ENCODE data around the gene SMIM45.

The SMIM45 gene

DNA sequence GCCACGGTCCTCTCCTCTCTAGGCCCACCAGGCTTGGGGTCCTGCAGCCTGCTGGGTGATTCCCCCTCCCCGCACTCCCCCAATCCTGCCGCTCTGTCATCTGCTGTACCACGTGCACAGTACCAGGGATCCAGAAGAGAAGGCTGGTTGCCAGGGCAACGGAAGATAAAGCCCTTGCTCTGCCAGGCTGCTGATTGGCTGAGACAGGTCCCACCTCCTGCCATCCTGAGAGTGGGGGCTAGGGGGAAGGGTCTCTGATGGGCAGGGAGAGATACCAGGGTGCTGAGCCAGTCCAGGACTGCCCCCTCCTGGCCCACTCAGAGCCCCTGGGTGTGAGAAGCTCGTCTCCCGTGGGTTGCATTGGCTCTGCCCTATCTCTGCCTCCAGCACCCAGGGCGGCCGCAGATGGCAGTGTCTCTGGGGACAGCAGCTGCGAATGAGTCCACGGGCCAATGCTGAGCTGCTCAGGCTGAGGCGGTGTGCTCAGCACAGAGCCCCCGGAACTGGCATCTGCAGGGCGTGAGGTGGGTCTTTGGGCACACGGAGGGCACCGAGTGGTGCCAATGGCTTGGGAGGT, at the start of gene SMIM45:
Gene SMIM45 (plus strand): TSS at position 253 of the 577 bp plus-strand sequence.
- WGBS = 51% methylated on average over 16 of the region's 16 CpGs
- Histone ChIP-seq H3K27ac (ENCODE audit: low read depth) (no peak within 1 kb of the TSS), H3K4me3 (ENCODE audit: low read depth, low read length) (no peak within 1 kb of the TSS), H3K4me1 (ENCODE audit: insufficient read depth) (no peaks in the 10 kb centered on the region), H3K36me3 (ENCODE audit: insufficient read depth) (no peaks in the 10 kb centered on the region)
- DNase-seq (ENCODE audit: extremely low spot score) = peak; percentile 61

DNA sequence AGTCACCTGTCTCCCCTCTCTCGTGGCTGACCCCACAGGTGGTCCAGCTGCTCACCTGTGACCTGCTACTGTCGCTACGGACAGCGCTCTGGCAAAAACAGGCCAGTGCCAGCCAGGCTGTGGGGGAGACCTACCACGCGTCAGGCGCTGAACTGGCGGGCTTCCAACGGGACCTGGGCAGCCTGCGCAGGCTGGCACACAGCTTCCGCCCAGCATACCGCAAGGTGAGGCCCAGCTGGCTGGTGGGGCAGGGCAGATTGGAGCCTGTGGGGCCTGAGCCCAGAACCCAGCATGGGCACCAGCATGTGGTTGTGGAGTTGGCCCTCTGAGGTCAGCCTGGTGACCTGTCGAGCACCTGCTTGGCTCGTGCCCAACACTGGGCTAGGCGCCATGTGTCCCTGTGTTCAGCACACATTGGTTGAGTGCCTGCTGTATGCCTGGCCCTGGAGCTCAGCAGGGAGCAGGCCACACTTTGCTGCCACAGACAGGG, 49.0 kb upstream of the SMIM45 start:
- H3K27ac ChIP-seq (ENCODE audit: low read depth) = no peak overlapping the region
- H3K4me1 ChIP-seq (ENCODE audit: insufficient read depth) = no peaks in the 10 kb centered on the region
- no peak overlapping the region for H3K4me3 ChIP-seq (ENCODE audit: low read depth, low read length)
- H3K36me3 ChIP-seq (ENCODE audit: insufficient read depth) = peaks cover 7% of the 10 kb centered on the region
- DNase-seq (ENCODE audit: extremely low spot score) = no peak
- WGBS = 90% methylated on average over 15 of the region's 15 CpGs

DNA sequence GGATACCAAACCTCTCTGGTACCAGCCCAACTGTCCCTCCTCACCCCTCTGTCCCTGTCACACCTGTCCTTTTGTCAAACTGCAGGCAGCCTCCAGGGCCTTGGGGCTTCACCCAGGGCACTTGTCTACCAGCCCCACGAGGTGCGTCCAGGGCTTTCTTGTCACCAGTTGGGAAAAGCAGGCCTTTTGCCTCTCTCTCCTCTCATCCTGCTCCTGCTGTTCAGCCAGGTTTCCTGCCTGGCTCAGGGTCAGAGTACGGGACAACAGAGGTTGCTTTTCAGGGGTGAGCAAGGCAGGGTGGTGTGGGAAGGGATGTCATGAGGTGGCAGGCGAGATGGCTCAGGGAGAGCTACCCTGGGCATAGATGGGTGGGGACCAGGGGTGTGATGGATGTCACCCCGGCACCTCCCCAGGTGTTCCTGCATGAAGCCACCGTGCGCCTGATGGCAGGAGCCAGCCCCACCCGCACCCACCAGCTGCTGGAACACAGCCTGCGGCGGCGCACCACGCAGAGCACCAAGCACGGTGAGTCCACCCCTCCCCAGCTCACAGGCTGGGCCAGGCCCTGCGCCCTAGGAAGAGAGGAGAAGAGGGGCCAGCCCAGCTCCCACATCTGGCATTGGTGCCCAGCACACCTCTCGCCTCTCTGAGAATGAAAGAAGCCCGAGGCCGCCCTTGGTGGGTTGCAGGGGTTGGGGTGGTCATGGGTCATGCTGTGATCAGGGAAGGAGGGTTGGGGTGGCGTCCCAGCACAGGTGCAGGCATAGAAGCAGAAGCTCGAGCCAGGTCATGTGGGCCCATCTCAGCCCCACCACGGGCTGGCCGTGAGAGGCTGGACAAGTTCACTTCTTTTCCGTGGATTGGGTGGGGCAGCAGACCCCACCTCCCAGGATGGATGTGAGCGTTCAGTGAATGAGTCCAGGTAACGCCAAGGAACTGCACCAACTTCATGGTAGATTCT, 47.2 kb upstream of the SMIM45 start:
- Histone ChIP-seq H3K4me1 (ENCODE audit: insufficient read depth) (no peaks in the 10 kb centered on the region), H3K4me3 (ENCODE audit: low read depth, low read length) (no peak overlapping the region), H3K36me3 (ENCODE audit: insufficient read depth) (peaks cover 5% of the 10 kb centered on the region), H3K27ac (ENCODE audit: low read depth) (no peak overlapping the region)
- DNase-seq (ENCODE audit: extremely low spot score) = no peak
- WGBS = 93% methylated on average over 24 of the region's 24 CpGs

DNA sequence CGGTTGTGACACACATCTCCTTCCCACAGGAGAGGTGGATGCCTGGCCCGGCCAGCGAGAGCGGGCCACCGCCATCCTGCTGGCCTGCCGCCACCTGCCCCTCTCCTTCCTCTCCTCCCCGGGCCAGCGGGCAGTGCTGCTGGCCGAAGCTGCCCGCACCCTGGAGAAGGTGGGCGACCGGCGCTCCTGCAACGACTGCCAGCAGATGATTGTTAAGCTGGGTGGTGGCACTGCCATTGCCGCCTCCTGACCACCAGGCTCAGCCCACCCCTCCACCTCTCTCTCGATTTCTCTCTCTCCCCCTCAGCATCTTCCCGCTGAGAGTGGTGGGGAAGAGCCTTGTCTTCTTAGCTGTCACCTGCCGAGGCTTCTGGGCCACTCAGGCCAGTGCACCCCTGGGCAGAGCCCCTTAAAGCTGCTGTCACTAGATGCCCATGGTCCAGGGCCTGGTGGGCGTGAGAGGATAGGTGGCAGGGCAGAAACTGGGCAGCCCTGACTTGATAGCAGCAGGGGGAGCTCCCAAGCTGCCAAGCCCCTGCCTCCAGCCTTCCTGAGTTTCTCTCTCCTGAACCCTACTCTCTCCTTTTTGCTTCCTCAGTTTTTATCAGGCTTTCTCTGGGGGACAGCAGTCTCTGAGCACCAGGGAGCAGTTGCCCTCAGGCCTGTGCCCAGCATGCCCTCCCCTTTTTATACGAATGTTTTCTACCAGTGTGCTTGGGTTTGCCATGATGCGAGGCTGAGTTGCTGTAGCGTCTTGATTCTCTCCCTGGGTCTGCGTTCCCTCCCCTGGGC, 46.3 kb upstream of the SMIM45 start:
- Histone ChIP-seq H3K36me3 (ENCODE audit: insufficient read depth) (no peaks in the 10 kb centered on the region), H3K4me3 (ENCODE audit: low read depth, low read length) (no peak overlapping the region), H3K27ac (ENCODE audit: low read depth) (no peak overlapping the region), H3K4me1 (ENCODE audit: insufficient read depth) (no peaks in the 10 kb centered on the region)
- WGBS = 92% methylated on average over 23 of the region's 23 CpGs
- no peak for DNase-seq (ENCODE audit: extremely low spot score)

DNA sequence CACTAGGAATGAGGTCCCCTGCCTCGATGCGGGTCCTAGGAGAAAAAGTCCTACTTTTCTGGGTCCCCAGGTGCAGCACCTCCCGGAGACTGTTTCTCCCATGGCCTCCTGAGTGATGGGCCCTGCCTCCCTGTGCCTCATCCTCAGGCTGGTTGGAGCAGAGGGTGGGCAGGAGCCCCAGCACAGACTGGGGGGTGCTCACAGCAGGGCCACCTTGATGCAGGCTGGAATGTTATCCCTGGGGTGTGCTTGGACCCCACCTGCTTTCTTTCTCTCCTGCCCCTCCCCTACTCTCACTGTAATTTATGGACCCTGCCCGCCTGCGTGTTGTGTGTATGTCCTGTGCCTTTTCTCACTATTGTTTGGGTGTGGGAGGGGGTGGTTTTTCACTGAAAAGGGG, 45.1 kb upstream of the SMIM45 start:
- H3K27ac ChIP-seq (ENCODE audit: low read depth) = no peak overlapping the region
- H3K4me3 ChIP-seq (ENCODE audit: low read depth, low read length) = no peak overlapping the region
- H3K36me3 ChIP-seq (ENCODE audit: insufficient read depth) = no peaks in the 10 kb centered on the region
- 91% methylated on average over 5 of the region's 5 CpGs for WGBS
- peaks cover 4% of the 10 kb centered on the region for H3K4me1 ChIP-seq (ENCODE audit: insufficient read depth)
- no peak for DNase-seq (ENCODE audit: extremely low spot score)

DNA sequence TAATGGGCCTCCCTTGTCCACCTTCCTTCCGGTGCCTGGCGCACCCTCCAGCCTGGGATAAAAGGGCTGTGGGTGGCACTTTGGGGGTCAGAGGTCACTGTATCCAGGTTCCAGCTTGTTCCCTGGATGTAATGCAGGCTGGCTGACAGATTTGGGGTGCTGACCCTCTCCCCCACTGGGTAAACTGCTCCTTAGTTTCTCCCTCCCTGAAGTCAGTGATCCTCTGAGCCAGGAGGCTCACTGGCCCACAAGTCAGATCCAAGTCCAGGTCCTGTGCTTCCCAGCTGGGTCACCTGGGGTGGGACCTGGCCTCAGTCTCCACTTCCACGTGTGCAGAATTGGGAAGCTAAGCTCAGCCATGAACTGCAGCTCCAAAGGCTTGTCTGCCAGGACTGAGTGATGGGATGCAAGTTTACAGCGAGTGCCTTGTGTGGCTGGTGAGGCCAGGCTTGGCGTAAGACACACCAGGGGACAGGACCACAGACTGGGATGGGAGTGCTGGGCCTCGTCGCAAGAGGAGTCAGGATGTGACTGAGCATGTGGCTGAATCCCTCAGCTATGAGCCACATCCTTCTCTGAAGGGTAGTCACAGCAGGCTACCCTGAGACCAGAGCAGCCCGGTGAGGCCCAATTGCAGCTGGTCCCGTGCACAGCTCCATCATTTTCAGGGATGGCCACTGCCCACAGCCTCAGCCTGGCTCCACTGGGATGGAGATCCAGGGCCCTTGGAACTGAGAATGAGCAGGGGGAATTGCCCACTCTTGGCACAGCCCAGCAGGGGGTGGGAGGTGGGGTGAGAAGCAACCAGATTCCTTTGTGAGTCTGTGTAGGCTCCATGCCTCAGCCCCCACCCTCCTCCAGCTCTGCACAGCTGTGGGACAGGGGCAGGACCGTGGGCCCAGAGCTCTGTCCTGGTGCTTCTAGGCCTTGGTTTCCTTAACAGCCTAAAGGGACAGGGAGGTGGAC, 44.2 kb upstream of the SMIM45 start:
- peaks cover 4% of the 10 kb centered on the region for H3K4me1 ChIP-seq (ENCODE audit: insufficient read depth)
- WGBS = 85% methylated on average over 10 of the region's 10 CpGs
- no peak overlapping the region for H3K4me3 ChIP-seq (ENCODE audit: low read depth, low read length)
- no peak overlapping the region for H3K27ac ChIP-seq (ENCODE audit: low read depth)
- no peak for DNase-seq (ENCODE audit: extremely low spot score)
- no peaks in the 10 kb centered on the region for H3K36me3 ChIP-seq (ENCODE audit: insufficient read depth)

DNA sequence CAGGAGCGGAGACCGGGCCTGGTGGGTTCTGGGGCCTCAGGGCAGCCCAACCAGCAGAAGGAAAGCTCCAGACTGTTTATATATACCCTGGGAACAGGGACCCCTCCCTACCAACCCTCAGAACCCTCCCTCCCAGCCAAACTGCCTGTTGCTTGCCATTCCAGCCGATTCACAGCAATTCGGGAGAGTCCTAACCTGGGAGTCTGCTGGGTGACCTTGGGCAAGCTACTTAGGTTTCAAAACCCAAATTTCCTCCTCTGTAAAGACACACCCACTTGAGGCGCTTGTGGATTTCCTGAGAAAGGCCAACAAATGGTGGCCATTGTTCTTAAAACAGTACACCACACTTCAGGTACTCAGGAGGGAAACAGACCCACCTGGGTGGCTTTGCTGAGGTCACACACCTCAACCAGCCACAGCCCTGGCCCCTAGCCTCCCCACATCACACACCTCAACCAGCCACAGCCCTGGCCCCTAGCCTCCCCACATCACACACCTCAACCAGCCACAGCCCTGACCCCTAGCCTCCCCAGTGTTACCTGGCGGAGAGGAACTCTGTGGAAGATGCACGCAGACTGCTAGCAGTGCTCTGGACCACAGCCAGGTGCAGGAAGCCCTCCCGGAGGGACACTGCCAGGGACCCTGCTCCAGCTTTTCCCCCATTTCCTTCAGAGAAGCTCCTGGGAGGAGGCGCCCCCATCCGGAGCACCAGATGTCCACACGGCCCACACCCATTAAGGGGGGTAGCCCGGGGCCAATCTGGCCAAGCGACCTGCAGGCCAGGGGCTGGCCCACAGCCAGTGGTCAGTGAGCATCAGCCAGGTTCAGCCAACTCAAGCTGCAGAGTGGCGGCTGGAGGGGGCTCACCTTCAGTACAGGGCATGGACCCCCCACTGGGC, 43.3 kb upstream of the SMIM45 start:
- peaks cover 4% of the 10 kb centered on the region for H3K4me1 ChIP-seq (ENCODE audit: insufficient read depth)
- H3K27ac ChIP-seq (ENCODE audit: low read depth) = no peak overlapping the region
- 69% methylated on average over 14 of the region's 14 CpGs for WGBS
- no peak overlapping the region for H3K4me3 ChIP-seq (ENCODE audit: low read depth, low read length)
- H3K36me3 ChIP-seq (ENCODE audit: insufficient read depth) = no peaks in the 10 kb centered on the region
- DNase-seq (ENCODE audit: extremely low spot score) = no peak

DNA sequence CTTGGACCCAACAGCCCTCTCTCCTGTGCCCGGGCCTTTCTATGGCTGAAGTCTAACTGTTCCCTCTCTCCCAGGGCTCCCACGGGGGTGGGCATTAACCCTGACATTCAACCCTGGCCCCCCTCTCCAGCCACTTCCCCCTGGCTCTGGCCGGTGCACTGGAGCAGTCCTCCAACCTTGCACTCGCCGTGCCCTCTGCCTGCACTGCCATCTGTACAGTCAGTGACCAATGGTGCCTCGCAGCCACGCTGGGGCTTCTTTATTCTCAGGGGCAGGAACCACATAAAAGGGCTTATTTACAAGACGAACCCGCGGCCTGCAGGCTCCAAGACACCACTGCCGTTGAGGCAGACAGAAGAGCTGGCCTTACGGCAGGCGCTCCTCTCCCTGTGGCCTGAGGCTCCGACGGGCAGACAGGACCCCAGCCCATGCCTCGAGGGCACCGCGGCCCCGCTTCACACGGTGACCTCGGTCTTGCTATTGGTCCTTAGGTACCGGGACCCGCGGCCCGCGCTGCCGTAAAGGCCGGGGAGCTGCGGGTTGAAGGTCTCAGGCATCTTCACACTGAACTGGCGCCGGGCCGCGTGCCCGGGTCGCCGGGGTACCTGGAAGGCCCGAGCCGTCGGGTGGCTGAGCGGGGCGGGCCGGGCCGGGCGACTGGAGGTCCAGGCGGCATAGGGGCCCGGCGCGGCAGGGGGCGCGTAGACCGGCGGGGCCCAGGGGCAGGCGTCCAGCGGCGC, 42.5 kb upstream of the SMIM45 start:
- DNase-seq (ENCODE audit: extremely low spot score) = no peak
- peak overlapping the region; percentile 34 for H3K4me3 ChIP-seq (ENCODE audit: low read depth, low read length)
- 22% methylated on average over 55 of the region's 55 CpGs for WGBS
- no peaks in the 10 kb centered on the region for H3K36me3 ChIP-seq (ENCODE audit: insufficient read depth)
- no peak overlapping the region for H3K27ac ChIP-seq (ENCODE audit: low read depth)
- peaks cover 4% of the 10 kb centered on the region for H3K4me1 ChIP-seq (ENCODE audit: insufficient read depth)

DNA sequence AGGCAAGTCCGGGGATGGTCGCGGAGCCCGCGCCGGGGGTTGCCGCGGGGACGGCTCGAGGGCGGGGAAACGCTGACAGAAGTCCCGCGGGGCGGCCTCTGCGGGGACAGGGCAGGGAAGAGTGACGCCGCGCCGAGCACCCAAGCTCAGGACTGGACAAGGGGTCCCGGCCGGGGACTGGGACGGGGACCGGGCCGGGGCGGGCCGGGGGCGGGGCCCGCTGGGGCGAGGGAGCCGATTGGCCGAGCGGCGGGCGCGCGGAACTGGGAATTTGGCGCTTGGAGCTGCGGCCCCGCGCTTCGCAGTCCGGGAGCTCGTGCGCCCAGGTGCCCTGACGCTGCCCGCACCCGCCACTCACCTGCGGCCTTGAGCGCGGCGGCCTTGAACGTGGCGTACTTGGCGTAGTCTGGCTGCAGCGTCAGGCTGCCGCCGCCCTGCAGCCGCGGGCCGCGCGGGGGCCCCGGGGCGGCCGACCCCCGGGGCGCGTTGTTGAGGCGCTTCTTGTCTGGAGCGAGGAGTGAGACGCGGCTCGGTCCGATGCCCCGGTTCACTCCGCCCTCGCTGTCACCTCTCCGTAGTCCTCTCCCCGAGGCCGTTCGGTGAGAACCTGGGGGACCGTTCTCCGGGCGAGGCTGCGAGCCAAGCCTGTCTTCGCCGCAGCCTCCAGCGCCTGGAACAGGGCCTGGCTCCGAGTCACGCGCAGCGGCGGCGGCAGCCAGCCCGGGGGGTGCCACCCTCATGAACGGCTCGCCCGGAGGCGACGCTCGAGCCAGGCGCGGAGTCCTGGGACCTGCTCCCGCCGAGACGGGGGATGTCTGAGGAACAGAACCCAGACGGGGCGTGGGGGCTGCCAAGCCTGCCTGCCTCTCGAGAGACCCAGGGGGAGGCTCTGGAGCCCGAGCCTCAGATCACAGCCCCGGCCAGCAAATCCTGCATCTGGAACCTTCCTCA, 41.6 kb upstream of the SMIM45 start:
- no peak overlapping the region for H3K27ac ChIP-seq (ENCODE audit: low read depth)
- no peak for DNase-seq (ENCODE audit: extremely low spot score)
- no peaks in the 10 kb centered on the region for H3K36me3 ChIP-seq (ENCODE audit: insufficient read depth)
- H3K4me3 ChIP-seq (ENCODE audit: low read depth, low read length) = peak overlapping the region; percentile 34
- peaks cover 6% of the 10 kb centered on the region for H3K4me1 ChIP-seq (ENCODE audit: insufficient read depth)
- WGBS = 2% methylated on average over 111 of the region's 112 CpGs

DNA sequence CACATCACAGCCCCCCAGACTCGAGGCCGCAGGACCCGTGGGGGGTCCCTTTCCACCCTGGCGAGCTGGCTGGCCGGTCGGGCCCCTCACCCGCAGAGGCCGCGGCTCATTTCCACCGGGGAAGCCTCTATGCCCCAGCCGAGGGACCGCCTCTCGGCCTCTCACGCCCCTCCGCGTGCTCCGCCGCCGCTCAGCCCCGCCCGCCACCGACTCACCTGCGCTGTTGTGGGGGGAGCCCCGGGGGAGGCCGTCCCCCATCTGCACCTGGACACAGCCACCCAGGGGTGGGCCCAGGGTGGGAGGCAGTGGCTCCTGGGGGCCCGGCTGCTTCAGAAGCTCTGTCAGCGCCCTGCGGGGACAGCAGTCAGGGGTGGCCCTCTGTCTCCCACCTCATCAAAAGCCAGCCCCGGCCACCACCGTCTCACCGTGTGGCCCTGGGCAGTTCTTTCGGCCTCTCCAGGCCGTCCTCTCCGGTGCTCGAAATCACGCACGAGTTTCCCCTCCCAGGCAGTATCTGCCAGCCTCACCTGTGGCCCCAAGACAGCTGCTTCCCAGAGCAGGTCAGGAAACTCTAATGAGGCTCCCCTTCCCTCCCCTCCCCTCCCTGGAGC, 40.8 kb upstream of the SMIM45 start:
- Histone ChIP-seq H3K4me1 (ENCODE audit: insufficient read depth) (peaks cover 6% of the 10 kb centered on the region), H3K36me3 (ENCODE audit: insufficient read depth) (no peaks in the 10 kb centered on the region), H3K4me3 (ENCODE audit: low read depth, low read length) (peak overlapping the region; percentile 34), H3K27ac (ENCODE audit: low read depth) (no peak overlapping the region)
- WGBS = 13% methylated on average over 37 of the region's 37 CpGs
- no peak for DNase-seq (ENCODE audit: extremely low spot score)

All from urinary bladder (tissue), 3 donors.